Progenitor cell of endocrine pancreas (in vitro differentiated cells): ENCODE measurements around the gene CAMKMT. TPM values are rescaled to one million over a fixed set of nuclear protein-coding genes. Genes with fewer than 3 reads are reported as not detected.

Experiments
- DNase-seq: peaks from one replicate; pipeline ENCODE4 v3.0.0; 2021; ENCODE audit warnings: low spot score; ENCODE audit not compliant: unreplicated experiment
- H3K27ac Mint-ChIP-seq: 2 replicates; pipeline ENCODE4 v1.8.0; 2021; ENCODE audit warnings: mild to moderate bottlenecking, moderate library complexity, mixed read lengths
- H3K27me3 Mint-ChIP-seq: 2 replicates; pipeline ENCODE4 v1.8.0; 2021; ENCODE audit warnings: mixed read lengths
- H3K36me3 Mint-ChIP-seq: 2 replicates; pipeline ENCODE4 v1.8.0; 2022; ENCODE audit warnings: mixed read lengths; ENCODE audit not compliant: insufficient read depth
- H3K4me1 Mint-ChIP-seq: 2 replicates; pipeline ENCODE4 v1.8.0; 2021; ENCODE audit warnings: low read depth, mixed read lengths
- H3K4me3 Mint-ChIP-seq: 2 replicates; pipeline ENCODE4 v1.8.0; 2021; ENCODE audit warnings: low read depth, mild to moderate bottlenecking, moderate library complexity, mixed read lengths
- H3K9me3 Mint-ChIP-seq: 2 replicates; pipeline ENCODE4 v1.8.0; 2021; ENCODE audit warnings: low read depth, mixed read lengths
- total RNA-seq: library from RNA; stranded (reverse); gene quantifications from 2 replicates; pipeline ENCODE4 v1.2.1, GENCODE V29; 2021
- TF ChIP-seq, protein P1 (sequence below): fragments of 200-600 bp; sonication (generic); IDR thresholded peaks from one replicate; pipeline ENCODE4 v1.5.0; 2021; ENCODE audit warnings: antibody characterized with exemption, mild to moderate bottlenecking; ENCODE audit not compliant: unreplicated experiment

CAMKMT gene
- total RNA-seq, 1 donor from 2014 or later, result 20.3 TPM

DNA sequence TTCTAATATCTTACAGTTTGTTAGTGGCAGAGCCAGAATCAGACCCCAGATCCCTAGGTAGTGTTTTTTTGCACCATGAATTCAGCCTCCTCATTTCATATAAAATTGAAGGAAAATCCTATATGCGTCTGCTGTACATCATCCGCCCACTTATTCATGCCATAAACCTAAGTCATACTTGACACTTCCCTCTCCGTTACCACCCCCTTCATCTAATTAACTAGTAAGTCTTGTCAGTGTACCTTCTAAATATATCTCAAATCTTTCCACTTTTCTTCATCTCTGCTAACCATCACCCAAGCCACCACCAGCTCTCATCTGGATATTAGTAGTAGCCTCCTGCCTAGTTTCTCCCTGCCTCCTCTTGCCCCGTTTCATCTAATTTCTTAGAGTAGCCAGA is 331.1 kb downstream of the CAMKMT start:
- H3K4me1 Mint-ChIP-seq, result peaks cover 2% of the 10 kb centered on the region
- TF ChIP-seq, protein P1, sequence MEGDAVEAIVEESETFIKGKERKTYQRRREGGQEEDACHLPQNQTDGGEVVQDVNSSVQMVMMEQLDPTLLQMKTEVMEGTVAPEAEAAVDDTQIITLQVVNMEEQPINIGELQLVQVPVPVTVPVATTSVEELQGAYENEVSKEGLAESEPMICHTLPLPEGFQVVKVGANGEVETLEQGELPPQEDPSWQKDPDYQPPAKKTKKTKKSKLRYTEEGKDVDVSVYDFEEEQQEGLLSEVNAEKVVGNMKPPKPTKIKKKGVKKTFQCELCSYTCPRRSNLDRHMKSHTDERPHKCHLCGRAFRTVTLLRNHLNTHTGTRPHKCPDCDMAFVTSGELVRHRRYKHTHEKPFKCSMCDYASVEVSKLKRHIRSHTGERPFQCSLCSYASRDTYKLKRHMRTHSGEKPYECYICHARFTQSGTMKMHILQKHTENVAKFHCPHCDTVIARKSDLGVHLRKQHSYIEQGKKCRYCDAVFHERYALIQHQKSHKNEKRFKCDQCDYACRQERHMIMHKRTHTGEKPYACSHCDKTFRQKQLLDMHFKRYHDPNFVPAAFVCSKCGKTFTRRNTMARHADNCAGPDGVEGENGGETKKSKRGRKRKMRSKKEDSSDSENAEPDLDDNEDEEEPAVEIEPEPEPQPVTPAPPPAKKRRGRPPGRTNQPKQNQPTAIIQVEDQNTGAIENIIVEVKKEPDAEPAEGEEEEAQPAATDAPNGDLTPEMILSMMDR, result no peak

DNA sequence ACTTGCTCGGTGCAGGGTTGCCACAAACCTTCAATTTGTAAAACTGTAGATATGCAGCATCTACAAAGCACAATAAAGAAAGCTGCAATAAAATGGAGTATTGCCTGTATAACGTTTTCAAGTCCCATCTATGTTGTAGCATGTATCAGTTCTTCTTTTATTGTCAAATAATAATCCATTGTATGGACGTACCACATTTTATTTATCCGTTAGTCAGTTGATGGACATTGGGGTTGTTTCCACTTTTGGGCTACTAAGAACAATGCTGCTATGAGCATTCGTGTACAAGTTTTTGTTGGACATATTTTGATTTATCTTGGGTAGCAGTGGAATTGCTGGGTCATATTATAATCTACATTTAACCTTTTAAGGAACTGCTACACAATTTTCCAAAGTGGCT is 339.1 kb downstream of the CAMKMT start:
- H3K27ac Mint-ChIP-seq, result no peak overlapping the region
- H3K4me3 Mint-ChIP-seq, result no peak overlapping the region
- H3K9me3 Mint-ChIP-seq, result no peaks in the 10 kb centered on the region
- no peaks in the 10 kb centered on the region for H3K36me3 Mint-ChIP-seq
- no peaks in the 10 kb centered on the region for H3K27me3 Mint-ChIP-seq
- TF ChIP-seq, protein P1, result no peak
- no peaks in the 10 kb centered on the region for H3K4me1 Mint-ChIP-seq
- DNase-seq, result no peak

More for the DNA sequence above, 331.1 kb downstream of the CAMKMT start:
- no peak for DNase-seq
- Mint-ChIP-seq H3K27me3 (no peaks in the 10 kb centered on the region), H3K36me3 (no peaks in the 10 kb centered on the region), H3K4me3 (no peak overlapping the region), H3K27ac (no peak overlapping the region), H3K9me3 (no peaks in the 10 kb centered on the region)

DNA sequence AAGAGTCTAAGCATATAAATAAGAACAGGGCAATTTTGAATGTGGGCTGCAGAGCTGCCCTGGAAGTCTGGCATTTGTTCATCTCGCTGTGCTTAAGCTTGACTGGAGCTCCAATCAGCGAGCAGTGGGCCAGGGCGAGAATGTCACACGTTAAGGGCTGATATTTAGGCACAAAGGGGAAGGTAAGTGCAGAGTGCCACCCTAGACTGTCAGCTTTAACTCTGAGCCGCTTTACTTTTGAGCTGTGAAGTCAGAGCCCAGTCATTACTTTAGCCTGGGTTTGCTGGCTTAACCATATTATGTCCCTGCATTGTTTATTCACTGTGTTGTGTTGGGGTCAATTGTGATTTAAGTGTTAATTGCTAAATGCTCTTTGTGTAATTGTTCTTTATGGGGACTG is 343.6 kb downstream of the CAMKMT start:
- Mint-ChIP-seq H3K4me1 (peaks cover 2% of the 10 kb centered on the region), H3K27me3 (no peaks in the 10 kb centered on the region), H3K9me3 (no peaks in the 10 kb centered on the region), H3K27ac (no peak overlapping the region), H3K4me3 (no peak overlapping the region), H3K36me3 (no peaks in the 10 kb centered on the region)
- TF ChIP-seq, protein P1, result no peak
- DNase-seq, result no peak

DNA sequence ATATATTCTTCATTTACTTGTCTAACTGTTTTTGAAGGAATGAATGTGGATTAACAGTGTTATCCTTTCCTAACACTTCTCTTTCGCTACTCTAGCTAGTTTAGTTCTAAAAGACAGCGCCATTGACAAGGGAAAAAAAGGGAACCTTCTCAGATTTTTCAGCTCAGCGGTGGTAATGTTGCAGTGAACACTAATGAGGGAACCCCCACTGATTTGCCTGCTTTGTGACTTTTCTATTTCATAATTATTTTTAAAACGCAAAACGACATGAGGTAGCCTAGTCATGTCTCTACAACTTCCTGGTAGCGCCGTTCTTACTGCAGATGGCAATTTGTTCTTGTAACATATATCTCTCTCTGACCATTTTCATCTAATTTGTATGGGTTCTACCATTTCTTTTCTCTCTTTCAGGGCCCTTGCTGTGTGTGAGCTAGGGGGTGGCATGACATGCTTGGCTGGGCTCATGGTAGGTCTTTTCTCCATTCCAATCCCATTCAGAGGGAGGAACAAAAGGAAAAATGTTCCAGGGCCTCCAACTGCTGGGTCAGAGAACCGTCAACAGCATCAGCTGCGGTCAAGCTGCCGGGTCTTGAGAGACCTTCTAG is 344.2 kb downstream of the CAMKMT start:
- H3K27me3 Mint-ChIP-seq, result no peaks in the 10 kb centered on the region
- H3K4me1 Mint-ChIP-seq, result peaks cover 2% of the 10 kb centered on the region
- TF ChIP-seq, protein P1, result no peak
- no peaks in the 10 kb centered on the region for H3K9me3 Mint-ChIP-seq
- no peak overlapping the region for H3K27ac Mint-ChIP-seq
- DNase-seq, result no peak
- H3K36me3 Mint-ChIP-seq, result no peaks in the 10 kb centered on the region
- no peak overlapping the region for H3K4me3 Mint-ChIP-seq

DNA sequence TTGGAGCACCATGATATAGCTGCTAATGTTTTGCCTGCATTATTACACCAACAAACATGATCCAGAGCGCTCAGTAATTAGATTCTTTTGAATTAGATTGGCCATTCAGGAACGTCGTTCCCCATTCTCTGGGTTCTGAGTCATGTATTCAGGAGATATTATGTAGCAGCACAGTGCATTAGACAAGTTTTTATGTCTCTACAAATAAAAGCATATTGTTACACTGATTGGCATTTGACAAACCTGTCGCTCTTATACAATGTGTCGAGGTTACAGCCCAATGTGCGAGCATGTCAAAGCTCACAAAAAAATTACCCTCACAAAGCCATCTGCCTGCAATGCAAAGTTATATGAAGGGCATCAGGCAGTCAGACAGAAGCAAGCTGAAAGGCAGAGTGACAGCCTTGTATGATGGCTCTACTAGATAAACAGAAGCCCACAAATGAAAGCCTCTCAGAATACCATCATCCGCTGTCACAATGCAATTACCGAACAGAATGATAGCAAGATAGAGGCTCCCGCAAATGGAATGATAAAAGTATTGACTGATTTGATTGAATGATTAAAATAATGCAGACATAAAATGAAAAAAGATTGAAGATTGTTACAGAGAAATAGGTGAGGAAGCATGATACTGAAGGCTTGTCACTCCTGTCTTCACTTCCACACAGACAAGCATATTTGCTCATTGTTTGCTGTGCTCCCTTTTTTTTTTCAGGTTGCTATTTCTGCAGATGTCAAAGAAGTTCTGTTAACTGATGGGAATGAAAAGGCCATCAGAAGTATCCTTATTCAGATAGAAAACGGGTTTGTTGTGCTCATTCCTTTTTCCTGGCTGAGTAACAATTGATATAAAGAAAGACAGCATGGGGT is 345.2 kb downstream of the CAMKMT start:
- Mint-ChIP-seq H3K36me3 (no peaks in the 10 kb centered on the region), H3K4me1 (peaks cover 2% of the 10 kb centered on the region), H3K9me3 (no peaks in the 10 kb centered on the region), H3K4me3 (no peak overlapping the region), H3K27me3 (no peaks in the 10 kb centered on the region), H3K27ac (no peak overlapping the region)
- TF ChIP-seq, protein P1, result no peak
- no peak for DNase-seq
